ENCODE measurements around the gene PPM1E. TPM values are rescaled to one million over a fixed set of nuclear protein-coding genes. Genes with fewer than 3 reads are reported as not detected.
A peak's percentile ranks its signal among the peaks of the same experiment; 100 is the strongest.

The PPM1E gene
- total RNA-seq, 3 donors from 2014 or later (not counting 1 experiment from before 2014, with no cell fraction given) = not detected

DNA sequence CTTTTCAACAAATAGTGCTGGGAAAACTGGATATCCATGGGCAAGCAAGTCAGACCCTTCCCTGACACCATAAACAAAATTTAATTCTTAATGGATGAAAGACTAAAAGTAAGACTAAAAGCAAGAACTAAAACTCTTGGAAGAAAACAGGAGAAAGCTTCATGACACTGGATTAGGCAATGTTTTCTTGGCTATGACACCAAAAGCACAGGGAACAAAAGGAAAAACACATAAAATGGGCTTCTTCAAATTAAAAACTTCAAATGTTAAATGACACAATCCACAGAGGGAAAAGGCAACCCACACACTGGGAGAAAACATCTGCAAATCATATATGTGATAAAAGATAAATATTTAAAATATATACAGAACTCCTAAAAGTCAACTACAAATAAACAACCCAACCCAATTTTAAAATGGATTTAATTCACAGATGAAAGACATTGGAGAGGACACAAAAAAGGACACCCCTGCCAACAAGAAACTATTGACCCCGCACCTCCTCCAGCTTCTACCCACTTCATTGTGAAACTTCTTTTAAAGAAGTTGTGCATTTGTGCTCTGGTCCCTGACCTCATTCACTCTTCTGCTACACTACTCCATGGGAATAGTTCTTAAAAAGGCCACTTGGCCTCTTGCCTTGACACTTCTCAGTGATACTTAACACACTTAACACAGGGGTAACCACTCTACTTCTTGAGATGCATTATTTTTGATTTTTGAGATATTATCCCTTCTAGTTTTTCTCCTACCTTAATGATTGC lies 270.7 kb downstream of the PPM1E start:
- Histone ChIP-seq H3K4me1 (ENCODE audit: control insufficient read depth, insufficient read depth, low read length) (no peaks in the 10 kb centered on the region), H3K9me3 (ENCODE audit: control insufficient read depth, insufficient read depth, low read length) (no peaks in the 10 kb centered on the region), H3K36me3 (ENCODE audit: control insufficient read depth, insufficient read depth, low read length) (peaks cover 9% of the 10 kb centered on the region), H3K4me3 (ENCODE audit: low read length) (no peak overlapping the region), H3K27ac (ENCODE audit: low read length) (no peak overlapping the region), H3K27me3 (ENCODE audit: control insufficient read depth, insufficient read depth, low read length) (no peaks in the 10 kb centered on the region)
- ATAC-seq (no peak), DNase-seq (no peak)
- no peak overlapping the region for H3K4me3 Mint-ChIP-seq
- WGBS (ENCODE audit: insufficient coverage) = 100% methylated on average over 1 of the region's 1 CpG
- no peaks in the 10 kb centered on the region for H3K36me3 Mint-ChIP-seq
- no peak overlapping the region for H3K27ac Mint-ChIP-seq
- no peaks in the 10 kb centered on the region for H3K27me3 Mint-ChIP-seq (ENCODE audit: low read depth in 2 of 2)
- H3K9me3 Mint-ChIP-seq = no peaks in the 10 kb centered on the region
- no peaks in the 10 kb centered on the region for H3K4me1 Mint-ChIP-seq
- TF ChIP-seq, protein P1, sequence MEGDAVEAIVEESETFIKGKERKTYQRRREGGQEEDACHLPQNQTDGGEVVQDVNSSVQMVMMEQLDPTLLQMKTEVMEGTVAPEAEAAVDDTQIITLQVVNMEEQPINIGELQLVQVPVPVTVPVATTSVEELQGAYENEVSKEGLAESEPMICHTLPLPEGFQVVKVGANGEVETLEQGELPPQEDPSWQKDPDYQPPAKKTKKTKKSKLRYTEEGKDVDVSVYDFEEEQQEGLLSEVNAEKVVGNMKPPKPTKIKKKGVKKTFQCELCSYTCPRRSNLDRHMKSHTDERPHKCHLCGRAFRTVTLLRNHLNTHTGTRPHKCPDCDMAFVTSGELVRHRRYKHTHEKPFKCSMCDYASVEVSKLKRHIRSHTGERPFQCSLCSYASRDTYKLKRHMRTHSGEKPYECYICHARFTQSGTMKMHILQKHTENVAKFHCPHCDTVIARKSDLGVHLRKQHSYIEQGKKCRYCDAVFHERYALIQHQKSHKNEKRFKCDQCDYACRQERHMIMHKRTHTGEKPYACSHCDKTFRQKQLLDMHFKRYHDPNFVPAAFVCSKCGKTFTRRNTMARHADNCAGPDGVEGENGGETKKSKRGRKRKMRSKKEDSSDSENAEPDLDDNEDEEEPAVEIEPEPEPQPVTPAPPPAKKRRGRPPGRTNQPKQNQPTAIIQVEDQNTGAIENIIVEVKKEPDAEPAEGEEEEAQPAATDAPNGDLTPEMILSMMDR (IDR thresholded peaks at IDR 0.05) = no peak
- intact Hi-C loops (cut with micrococcal nuclease) = no loop called here

DNA sequence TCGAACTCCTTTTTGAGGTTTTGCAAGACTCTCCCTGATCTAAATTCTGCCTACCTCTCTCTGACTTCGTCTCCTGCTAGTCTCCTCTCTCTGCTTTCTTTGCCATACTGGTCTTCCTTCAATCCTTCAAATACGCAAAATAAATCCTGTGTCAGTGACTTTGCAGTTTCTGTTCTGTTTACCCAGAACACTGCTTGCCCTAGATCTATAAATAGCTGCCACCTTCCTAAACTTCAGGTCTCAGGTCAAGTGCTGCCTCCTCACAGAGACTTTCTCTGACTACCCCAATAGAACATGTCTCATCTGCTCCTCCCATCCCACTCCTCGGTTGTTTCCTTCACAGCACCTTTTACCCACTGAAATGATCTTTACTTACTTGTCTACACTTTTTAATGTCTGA lies 272.1 kb downstream of the PPM1E start:
- H3K9me3 Mint-ChIP-seq = no peaks in the 10 kb centered on the region
- DNase-seq = no peak
- H3K36me3 ChIP-seq (ENCODE audit: control insufficient read depth, insufficient read depth, low read length) = peaks cover 17% of the 10 kb centered on the region
- no peak overlapping the region for H3K27ac ChIP-seq (ENCODE audit: low read length)
- no peak for ATAC-seq
- intact Hi-C loops (cut with micrococcal nuclease) = no loop called here
- no peak overlapping the region for H3K4me3 Mint-ChIP-seq
- no peak overlapping the region for H3K4me3 ChIP-seq (ENCODE audit: low read length)
- no peaks in the 10 kb centered on the region for H3K9me3 ChIP-seq (ENCODE audit: control insufficient read depth, insufficient read depth, low read length)
- H3K4me1 ChIP-seq (ENCODE audit: control insufficient read depth, insufficient read depth, low read length) = no peaks in the 10 kb centered on the region
- no peaks in the 10 kb centered on the region for H3K36me3 Mint-ChIP-seq
- peak overlapping the region in 1 of 2 donors; percentile 22 for H3K27ac Mint-ChIP-seq
- WGBS (ENCODE audit: insufficient coverage) = 62% methylated on average over 4 of the region's 4 CpGs
- H3K27me3 Mint-ChIP-seq (ENCODE audit: low read depth in 2 of 2) = no peaks in the 10 kb centered on the region
- no peaks in the 10 kb centered on the region for H3K27me3 ChIP-seq (ENCODE audit: control insufficient read depth, insufficient read depth, low read length)
- TF ChIP-seq, protein P1 (IDR thresholded peaks at IDR 0.05) = no peak
- no peaks in the 10 kb centered on the region for H3K4me1 Mint-ChIP-seq

DNA sequence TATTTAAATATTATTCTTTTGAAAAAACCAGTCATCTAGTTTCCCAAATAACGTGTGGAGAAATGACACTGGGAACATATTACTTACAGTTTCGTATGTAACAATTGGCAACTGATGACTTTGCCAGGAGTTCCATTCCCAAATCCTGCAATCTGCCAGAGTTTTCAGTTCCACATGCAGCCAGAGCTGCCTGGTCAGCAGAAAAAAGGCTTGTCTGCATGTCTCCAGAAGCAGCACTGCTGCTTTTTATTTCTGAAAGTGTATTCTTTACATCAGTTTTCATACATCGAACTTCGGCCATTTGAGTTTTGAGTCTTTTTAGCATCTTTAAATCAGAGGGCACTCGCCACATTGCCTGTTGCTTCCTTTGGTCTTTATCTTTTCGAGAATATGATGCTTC lies 272.7 kb downstream of the PPM1E start:
- ATAC-seq (no peak), DNase-seq (no peak)
- Mint-ChIP-seq H3K4me1 (no peaks in the 10 kb centered on the region), H3K27me3 (ENCODE audit: low read depth in 2 of 2) (no peaks in the 10 kb centered on the region), H3K36me3 (no peaks in the 10 kb centered on the region), H3K9me3 (no peaks in the 10 kb centered on the region), H3K27ac (no peak overlapping the region), H3K4me3 (no peak overlapping the region)
- TF ChIP-seq, protein P1 (IDR thresholded peaks at IDR 0.05) = no peak
- Histone ChIP-seq H3K4me1 (ENCODE audit: control insufficient read depth, insufficient read depth, low read length) (no peaks in the 10 kb centered on the region), H3K27me3 (ENCODE audit: control insufficient read depth, insufficient read depth, low read length) (no peaks in the 10 kb centered on the region), H3K9me3 (ENCODE audit: control insufficient read depth, insufficient read depth, low read length) (no peaks in the 10 kb centered on the region), H3K36me3 (ENCODE audit: control insufficient read depth, insufficient read depth, low read length) (peaks cover 19% of the 10 kb centered on the region), H3K4me3 (ENCODE audit: low read length) (no peak overlapping the region), H3K27ac (ENCODE audit: low read length) (no peak overlapping the region)
- intact Hi-C loops (cut with micrococcal nuclease) = no loop called here
- 97% methylated on average over 5 of the region's 6 CpGs for WGBS (ENCODE audit: insufficient coverage)

DNA sequence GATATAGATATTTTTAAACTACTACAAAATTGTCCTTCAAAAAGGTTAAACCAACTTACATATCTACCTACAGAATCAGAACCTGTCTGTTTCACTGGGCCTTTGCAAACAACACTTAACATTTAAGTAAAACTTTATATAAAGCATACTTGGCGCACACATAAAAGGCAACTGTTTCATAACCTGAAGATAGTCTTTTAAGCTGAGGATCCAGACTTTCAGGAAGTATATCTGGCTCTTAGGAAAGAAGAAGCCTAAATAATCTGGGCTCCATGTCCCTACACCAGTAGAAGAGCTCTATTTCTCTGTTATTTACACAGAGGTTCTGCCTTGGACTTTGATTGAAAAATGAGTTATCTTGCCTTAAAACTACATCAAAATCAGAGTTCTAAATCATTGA lies 275.2 kb downstream of the PPM1E start:
- WGBS (ENCODE audit: insufficient coverage) = 100% methylated on average over 1 of the region's 1 CpG
- Mint-ChIP-seq H3K36me3 (no peaks in the 10 kb centered on the region), H3K4me3 (no peak overlapping the region), H3K27ac (no peak overlapping the region), H3K9me3 (no peaks in the 10 kb centered on the region), H3K27me3 (ENCODE audit: low read depth in 2 of 2) (no peaks in the 10 kb centered on the region), H3K4me1 (no peaks in the 10 kb centered on the region)
- Histone ChIP-seq H3K27me3 (ENCODE audit: control insufficient read depth, insufficient read depth, low read length) (no peaks in the 10 kb centered on the region), H3K36me3 (ENCODE audit: control insufficient read depth, insufficient read depth, low read length) (peaks cover 19% of the 10 kb centered on the region), H3K4me1 (ENCODE audit: control insufficient read depth, insufficient read depth, low read length) (no peaks in the 10 kb centered on the region), H3K9me3 (ENCODE audit: control insufficient read depth, insufficient read depth, low read length) (no peaks in the 10 kb centered on the region), H3K4me3 (ENCODE audit: low read length) (no peak overlapping the region), H3K27ac (ENCODE audit: low read length) (no peak overlapping the region)
- intact Hi-C loops (cut with micrococcal nuclease) = no loop called here
- TF ChIP-seq, protein P1 (IDR thresholded peaks at IDR 0.05) = no peak
- DNase-seq (no peak), ATAC-seq (no peak)
